T47D (cell line): ENCODE data around the gene MACROD1.
"Not testable (repeated sequence)": the region's sequence is repeated elsewhere in the genome, so short reads cannot be mapped to it uniquely, and the experiment has no call there.

Source experiments
- DNase-seq, 2 experiments: peaks; one replicate each; pipeline versions ENCODE4 v3.0.0 to v3.0.0-alpha.2; 2011 to 2012; ENCODE audit warnings: low read depth in 1 of 2, low spot score in 1 of 2
- JUND ChIP-seq: IDR thresholded peaks from 2 replicates; pipeline ENCODE4 v1.6.1; 2012; ENCODE audit warnings: low read depth
- in situ Hi-C: cut with HindIII; loops from 2 replicates; pipeline ENCODE4 v1.10.0; 2016; ENCODE audit warnings: low sequenced_read_pairs, low pct_unique_long_range_greater_than_20kb

The MACROD1 gene

GRCh38 chr11:64059339-64060140 is 106.4 kb downstream of the MACROD1 start:
- in situ Hi-C loops: no loop called here
- TF ChIP-seq JUND: no peak
- DNase-seq: no peak

DNA sequence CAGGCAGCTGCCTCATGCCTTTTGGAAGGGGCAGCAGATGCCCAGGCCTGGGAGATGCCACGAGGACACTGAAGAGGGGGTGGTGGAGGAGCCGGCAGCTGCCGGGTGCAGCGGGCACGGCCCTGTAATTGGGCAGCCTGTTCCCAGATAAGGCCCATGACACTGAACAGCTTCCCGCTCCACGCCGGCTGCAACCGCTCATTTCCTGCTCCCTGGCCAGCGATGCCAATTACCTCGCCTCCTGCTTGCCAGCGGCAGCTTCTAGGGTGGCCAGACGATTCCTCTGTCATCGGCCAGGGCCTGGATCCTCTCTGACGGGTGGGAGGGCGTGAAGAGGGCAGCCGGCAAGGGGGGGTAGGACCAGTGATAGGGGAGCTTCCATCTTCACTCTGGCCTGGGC is 107.4 kb downstream of the MACROD1 start:
- in situ Hi-C loops: no loop called here
- DNase-seq: no peak
- no peak for TF ChIP-seq JUND

- DNase-seq: no peak
- in situ Hi-C loops: no loop called here
- no peak for TF ChIP-seq JUND
Observed at GRCh38 chr11:64057890-64058289, 108.0 kb downstream of the MACROD1 start.

- TF ChIP-seq JUND: no peak
- DNase-seq: no peak
- in situ Hi-C loops: no loop called here
Observed at GRCh38 chr11:64056861-64057260, 109.1 kb downstream of the MACROD1 start.

- in situ Hi-C loops: no loop called here
- TF ChIP-seq JUND: no peak
- DNase-seq: no peak
Observed at GRCh38 chr11:64056213-64056785, 109.6 kb downstream of the MACROD1 start.

DNA sequence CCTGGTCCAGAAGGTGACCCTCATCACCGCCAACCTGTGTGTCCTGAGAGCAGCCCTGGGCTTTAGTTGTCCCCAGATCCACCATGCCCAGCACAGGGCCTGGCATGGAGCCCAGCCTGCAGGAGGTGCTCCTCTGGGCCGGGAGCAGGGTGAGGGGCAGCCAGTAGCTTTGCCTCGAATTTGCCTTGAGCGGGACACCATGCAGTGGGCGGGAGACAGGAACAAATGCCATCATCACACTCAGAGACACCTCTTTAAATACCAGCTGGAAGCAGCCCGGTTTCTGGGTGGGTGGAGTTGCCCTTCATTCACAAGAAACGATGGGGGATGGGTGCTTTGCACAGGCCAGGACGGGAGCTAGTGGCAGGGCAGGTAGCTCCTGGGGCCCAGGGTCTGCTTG is 110.8 kb downstream of the MACROD1 start:
- TF ChIP-seq JUND: no peak
- DNase-seq: no peak
- in situ Hi-C loops: no loop called here

- in situ Hi-C loops: no loop called here
- no peak for DNase-seq
Observed at GRCh38 chr11:64053699-64054098, 112.2 kb downstream of the MACROD1 start.

DNA sequence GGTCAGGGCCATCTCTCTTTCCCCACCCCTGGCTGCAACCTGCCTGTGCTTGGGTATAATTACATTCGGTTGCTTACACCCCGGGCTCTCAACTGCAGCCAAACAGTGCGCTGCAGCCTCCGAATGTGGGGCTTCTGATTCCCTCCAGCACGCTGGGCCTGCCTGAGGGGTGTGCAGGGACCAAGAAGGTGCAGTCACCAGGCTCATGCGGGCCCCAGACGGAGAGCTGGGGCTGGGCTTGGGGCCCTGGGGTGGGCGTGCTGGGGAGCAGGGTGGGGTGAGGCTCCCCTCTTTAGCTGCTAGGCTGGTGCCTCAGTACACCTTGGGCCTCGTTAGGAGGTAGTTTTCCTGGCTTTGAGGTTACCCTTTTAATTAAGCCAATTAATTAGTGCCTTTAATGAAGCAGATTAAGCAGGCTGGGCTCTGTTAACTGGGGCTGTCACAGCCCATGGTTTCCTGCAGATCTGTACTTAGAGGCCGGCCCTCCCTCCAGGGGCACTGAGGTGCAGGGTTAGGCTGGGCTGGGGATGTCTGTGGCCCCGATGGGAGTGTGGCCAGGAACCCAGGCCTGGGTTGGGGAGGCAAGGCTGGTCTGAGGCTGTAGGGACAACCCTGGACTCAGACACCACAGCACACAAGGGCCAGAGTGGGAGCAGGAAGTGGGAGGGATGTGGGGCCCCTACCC is 112.8 kb downstream of the MACROD1 start:
- in situ Hi-C loops: no loop called here
- no peak for DNase-seq
- no peak for TF ChIP-seq JUND

More at GRCh38 chr11:64053699-64054098, 112.2 kb downstream of the MACROD1 start:
- no peak for TF ChIP-seq JUND

DNA sequence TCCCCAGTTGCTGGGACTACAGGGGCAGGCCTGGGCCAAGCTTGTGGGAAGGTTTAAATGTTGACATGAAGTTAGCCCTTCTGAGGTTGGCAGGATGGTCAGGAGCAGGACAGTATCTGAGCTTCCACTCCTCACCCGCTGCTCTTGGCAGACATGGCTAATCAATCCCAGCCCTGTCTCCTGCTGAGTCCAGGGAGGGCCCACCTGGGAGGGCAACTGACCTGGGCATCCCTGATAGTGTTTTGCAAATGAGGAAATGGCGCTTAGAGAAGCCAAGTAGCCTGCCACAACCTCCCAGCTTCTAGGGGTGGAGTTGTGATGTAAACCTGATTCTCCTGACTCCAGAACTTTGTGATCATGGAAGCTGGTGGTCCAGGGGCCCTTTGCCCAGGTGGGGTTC is 113.5 kb downstream of the MACROD1 start:
- in situ Hi-C loops: no loop called here
- TF ChIP-seq JUND: no peak
- no peak for DNase-seq

- no peak for DNase-seq
- in situ Hi-C loops: no loop called here
- TF ChIP-seq JUND: no peak
Observed at GRCh38 chr11:64051297-64051696, 114.6 kb downstream of the MACROD1 start.

DNA sequence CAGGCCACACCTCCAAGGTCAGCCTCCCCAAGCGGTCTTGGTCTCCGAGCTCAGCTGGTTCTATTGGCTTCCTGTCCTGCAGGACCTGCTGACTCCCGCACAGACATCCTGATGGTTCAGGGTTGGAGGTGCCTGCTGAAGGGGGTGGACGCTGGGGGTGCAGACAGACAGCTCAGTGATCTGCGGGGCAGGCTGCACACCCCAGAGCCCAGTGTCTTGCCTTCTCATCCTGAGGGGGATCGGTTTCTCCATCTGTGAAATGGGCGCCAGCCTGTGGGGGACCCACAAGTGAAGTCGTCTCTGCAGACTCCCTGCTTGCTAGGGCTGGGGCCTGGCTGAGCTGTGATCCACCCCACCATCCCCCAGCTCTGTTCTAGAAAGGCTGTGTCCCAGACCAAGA is 116.4 kb downstream of the MACROD1 start:
- in situ Hi-C loops: no loop called here
- no peak for DNase-seq
- TF ChIP-seq JUND: no peak

- no peak for TF ChIP-seq JUND
- no peak for DNase-seq
- in situ Hi-C loops: no loop called here
Observed at GRCh38 chr11:64048042-64048854, 117.7 kb downstream of the MACROD1 start.

- DNase-seq, in situ Hi-C loops: not testable (repeated sequence)
Observed at GRCh38 chr11:64047373-64047772, 118.5 kb downstream of the MACROD1 start.
